ENCODE data around the gene TMEM182.

The TMEM182 gene

DNA sequence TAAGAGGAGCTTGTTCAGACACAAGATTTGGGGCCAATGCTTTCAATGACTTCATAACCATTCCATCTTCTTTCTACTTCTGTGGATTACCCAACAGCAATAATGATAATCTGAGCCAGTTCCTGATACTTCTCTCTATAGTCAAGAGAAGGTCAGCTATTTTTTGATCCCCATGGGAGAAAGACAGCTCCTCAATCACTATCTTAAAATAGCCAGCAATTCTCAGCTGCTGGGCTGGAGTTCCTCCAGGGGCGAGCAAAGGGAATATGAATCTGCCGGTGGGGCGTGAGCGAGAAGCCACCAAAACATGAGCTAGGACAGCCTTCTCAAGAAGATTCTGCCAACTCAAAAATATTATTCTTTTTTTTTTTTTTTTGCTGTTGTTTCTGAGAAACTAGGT is at the start of gene TMEM182:
Gene TMEM182 (plus strand): TSS at position 269 of the 400 bp plus-strand sequence. CDS start 187 bp downstream, outside the sequence.
- H3K27ac ChIP-seq, result no peak within 1 kb of the TSS

DNA sequence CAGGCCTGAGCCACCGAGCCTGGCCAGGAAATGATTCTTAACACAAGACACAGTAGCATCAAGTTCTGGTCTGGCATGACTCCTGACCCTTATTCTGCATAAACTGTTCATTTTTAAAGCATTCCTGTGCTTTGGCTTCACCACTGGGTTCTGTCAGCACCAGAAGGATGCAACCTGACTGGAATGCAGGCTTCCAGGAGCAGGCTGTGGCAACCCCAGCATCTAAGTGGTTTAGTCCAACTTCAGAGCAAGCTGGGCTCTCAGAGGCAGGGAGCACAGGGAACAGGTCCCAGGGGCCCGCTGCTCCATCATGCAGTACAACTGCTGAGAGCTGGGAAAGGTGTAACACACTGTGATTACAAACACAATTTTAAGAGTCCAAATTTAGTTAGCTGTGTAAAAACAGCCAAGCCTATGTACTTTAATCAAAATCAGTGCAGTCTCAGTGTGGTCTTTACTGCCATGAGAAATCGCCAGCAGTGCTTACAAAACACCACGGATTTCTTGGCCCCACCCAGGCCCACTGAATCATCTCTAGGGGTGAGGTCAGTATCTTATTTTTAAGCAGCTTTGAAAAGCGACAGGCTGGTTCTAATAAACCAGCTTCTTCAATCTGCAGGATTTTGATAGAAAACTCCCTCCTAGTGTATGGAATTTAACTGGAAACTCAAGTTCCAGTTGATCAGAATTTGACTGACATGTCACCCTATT is 44.4 kb upstream of the TMEM182 start:
- no peak overlapping the region for H3K27ac ChIP-seq
- TF ChIP-seq, protein P1, sequence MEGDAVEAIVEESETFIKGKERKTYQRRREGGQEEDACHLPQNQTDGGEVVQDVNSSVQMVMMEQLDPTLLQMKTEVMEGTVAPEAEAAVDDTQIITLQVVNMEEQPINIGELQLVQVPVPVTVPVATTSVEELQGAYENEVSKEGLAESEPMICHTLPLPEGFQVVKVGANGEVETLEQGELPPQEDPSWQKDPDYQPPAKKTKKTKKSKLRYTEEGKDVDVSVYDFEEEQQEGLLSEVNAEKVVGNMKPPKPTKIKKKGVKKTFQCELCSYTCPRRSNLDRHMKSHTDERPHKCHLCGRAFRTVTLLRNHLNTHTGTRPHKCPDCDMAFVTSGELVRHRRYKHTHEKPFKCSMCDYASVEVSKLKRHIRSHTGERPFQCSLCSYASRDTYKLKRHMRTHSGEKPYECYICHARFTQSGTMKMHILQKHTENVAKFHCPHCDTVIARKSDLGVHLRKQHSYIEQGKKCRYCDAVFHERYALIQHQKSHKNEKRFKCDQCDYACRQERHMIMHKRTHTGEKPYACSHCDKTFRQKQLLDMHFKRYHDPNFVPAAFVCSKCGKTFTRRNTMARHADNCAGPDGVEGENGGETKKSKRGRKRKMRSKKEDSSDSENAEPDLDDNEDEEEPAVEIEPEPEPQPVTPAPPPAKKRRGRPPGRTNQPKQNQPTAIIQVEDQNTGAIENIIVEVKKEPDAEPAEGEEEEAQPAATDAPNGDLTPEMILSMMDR (conservative IDR thresholded peaks at IDR 0.05), result no peak

More for the DNA sequence above, at the start of gene TMEM182:
- TF ChIP-seq, protein P1 (conservative IDR thresholded peaks at IDR 0.05), result no peak

DNA sequence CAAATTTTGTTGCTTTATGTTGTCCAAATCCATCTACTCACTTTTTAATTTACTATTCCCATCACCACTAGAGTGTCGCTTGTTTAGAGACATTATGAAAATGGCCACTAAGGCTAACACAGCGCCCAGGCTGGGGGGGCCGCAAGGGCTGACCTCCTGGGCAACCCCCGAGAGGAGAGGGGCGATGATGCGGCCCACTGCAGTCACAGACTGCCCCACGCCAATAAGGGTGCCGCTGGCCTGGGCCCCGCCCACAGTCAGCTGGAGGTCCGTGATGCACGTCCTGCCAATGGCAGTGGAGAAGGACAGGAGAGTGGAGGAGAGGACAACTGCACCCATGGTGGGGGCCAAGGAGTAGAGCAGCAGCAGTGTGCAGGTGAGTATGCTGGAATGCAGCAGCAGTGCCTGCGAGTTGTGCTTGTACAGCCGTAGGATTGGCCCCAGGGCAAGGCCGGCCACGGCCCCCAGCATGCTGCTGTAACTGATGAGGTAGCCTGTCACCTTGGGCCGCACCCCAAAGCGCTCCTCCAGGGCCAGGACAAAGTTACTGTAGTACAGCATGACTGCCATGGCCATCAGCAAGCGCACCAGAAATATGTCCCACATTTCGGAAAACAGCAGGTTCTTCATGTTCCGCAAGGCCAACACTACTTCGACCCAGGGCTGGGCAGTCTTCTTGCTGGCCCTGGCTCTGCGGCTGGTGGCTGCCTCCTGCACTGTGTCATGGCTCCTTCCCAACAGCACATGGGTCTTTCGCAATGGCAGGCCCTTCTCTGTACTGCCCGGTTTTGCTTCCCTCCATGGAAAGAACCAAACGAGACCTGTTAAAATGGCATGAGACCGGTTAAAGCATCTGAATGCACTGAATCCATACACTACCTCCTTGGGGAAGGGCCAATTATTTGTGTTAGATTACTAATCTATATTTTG is 43.2 kb upstream of the TMEM182 start:
- H3K27ac ChIP-seq, result no peak overlapping the region
- TF ChIP-seq, protein P1 (conservative IDR thresholded peaks at IDR 0.05), result no peak

DNA sequence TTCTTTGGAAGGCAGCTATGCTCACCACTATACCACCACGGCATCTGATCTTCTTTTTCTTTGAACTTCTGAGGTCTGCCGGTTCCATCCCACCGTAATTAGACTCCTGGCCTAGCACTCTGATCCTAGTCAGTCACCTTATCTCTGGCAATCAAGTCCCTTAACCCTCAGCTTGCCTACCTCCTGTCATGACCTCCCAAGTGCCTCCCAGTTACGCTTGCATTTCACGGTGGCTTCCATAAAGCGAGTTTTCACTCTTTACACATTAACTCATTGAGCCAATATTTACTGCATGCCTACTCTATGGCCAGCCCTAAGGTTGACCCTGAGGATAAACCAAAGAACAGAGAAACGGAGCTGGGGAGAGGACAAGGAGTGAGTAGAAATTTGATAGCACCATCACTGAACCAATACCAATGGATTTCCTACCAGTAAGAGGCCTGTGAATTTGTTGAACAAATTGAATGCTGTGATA is 37.8 kb upstream of the TMEM182 start:
- TF ChIP-seq, protein P1 (conservative IDR thresholded peaks at IDR 0.05), result no peak
- H3K27ac ChIP-seq, result no peak overlapping the region

DNA sequence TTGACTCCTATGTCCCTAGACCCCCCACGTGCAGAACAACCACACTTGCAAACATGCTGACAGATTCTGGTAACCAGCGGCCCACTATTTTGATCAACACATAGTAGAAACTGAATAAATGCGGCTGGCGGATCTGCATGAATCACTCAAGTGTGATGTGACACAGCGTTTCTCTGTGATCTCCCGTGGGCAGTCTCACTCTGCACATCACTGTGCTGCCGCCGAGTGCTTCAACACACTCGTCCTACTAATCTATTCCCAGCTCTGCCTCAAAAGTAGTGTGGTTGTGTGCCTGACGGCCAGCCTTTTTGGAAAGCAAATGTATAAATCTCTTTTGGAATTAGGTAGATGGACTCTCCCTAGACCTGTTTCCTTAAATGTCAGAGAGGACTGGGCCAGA is 37.3 kb upstream of the TMEM182 start:
- no peak overlapping the region for H3K27ac ChIP-seq
- TF ChIP-seq, protein P1 (conservative IDR thresholded peaks at IDR 0.05), result no peak

DNA sequence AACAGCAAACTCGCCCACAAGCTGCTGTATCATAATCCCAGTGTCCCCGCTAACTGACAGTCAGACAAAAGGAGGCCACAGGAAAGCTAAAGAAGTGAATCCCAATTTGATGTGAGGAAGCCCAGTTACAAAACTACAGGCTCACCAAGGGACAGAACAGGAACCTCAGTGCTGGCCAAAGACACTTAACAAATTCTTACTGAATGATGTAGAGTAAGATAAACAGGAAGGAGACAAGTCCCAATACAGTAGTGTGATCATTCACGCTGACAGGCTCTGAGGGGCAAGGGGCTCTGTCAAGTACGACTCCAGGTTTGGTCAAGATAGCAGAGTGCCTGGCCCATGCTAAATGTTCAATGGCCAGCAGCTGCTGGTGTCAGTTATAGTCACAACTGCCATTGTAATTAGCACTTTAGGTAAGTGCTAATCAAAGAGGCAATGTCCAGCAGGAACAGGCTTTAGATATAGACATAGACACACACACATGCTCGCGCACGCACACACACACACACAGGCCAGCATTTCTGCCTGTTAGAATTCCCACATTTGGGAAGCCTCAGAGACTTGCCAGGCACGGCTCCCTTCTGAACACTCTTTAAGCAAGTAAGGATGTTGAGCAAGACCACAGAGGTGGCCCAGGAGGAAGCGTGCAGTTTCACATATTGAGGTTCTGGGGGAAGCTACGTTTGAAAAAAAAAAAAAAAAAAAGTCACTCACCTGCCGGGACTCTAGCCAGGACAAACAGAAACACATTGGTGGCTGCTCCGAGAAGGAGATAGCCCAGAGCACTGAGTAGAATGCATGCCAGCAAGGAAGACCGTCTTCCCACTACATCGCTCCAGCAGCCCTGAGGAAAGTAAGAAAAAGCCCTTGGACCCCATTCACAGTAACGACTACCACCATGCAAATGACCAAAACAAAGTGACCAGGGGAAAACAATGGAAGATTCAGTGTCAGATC is 35.4 kb upstream of the TMEM182 start:
- H3K27ac ChIP-seq, result peak overlapping the region; percentile 56
- TF ChIP-seq, protein P1 (conservative IDR thresholded peaks at IDR 0.05), result no peak

Data from VCaP (cell line).